HG03442 (cell line): ENCODE results near the gene SEMA4G.
"Not testable (repeated sequence)": the region's sequence is repeated elsewhere in the genome, so short reads cannot be mapped to it uniquely, and the experiment has no call there.

ENCODE experiments used
- ATAC-seq: cut with Tn5 transposase; IDR thresholded peaks from one replicate; pipeline ENCODE4 v1.9.1; 2021; ENCODE audit warnings: mild to moderate bottlenecking, moderate library complexity; ENCODE audit not compliant: unreplicated experiment

SEMA4G gene

GRCh38 chr10:100970914-100971811 is 1.9 kb downstream of the SEMA4G start:
- no peak for ATAC-seq

- no peak for ATAC-seq
Measured at GRCh38 chr10:100972115-100972903, 3.0 kb downstream of the SEMA4G start.

GRCh38 chr10:100972904-100973535 is 3.7 kb downstream of the SEMA4G start:
- ATAC-seq = no peak

GRCh38 chr10:100975397-100975796 is 6.1 kb downstream of the SEMA4G start:
- ATAC-seq = not testable (repeated sequence)

GRCh38 chr10:100976906-100977305 is 7.6 kb downstream of the SEMA4G start:
- no peak for ATAC-seq

GRCh38 chr10:100977436-100977835 is 8.1 kb downstream of the SEMA4G start:
- ATAC-seq = no peak

GRCh38 chr10:100978121-100978900 is 9.0 kb downstream of the SEMA4G start:
- ATAC-seq = no peak

- no peak for ATAC-seq
Measured at GRCh38 chr10:100978901-100979195, 9.5 kb downstream of the SEMA4G start.

GRCh38 chr10:100979791-100980272 is 10.5 kb downstream of the SEMA4G start:
- no peak for ATAC-seq

GRCh38 chr10:100980311-100980710 is 11.0 kb downstream of the SEMA4G start:
- ATAC-seq = no peak

- no peak for ATAC-seq
Measured at GRCh38 chr10:100980711-100981110, 11.4 kb downstream of the SEMA4G start.

GRCh38 chr10:100981178-100981772 is 12.0 kb downstream of the SEMA4G start:
- ATAC-seq = no peak

- ATAC-seq = no peak
Measured at GRCh38 chr10:100982916-100983830, 13.9 kb downstream of the SEMA4G start.

GRCh38 chr10:100983868-100984671 is 14.8 kb downstream of the SEMA4G start:
- no peak for ATAC-seq

GRCh38 chr10:100984672-100985177 is 15.4 kb downstream of the SEMA4G start:
- ATAC-seq = no peak

GRCh38 chr10:100985336-100985735 is 16.0 kb downstream of the SEMA4G start:
- no peak for ATAC-seq

GRCh38 chr10:100986623-100986951 is 17.3 kb downstream of the SEMA4G start:
- peak; percentile 8 for ATAC-seq

- ATAC-seq = peak; percentile 69
Measured at GRCh38 chr10:100986952-100987684, 17.8 kb downstream of the SEMA4G start, which contains the start of the genes MRPL43 and TWNK. Gene MRPL43 (minus strand): TSS chr10:100987497. CDS start chr10:100987443, 54 bp downstream. Gene TWNK (plus strand): TSS chr10:100987543. CDS start chr10:100988211, 668 bp downstream.
